Measurements from ENCODE around the gene ARMH1.

DNA sequence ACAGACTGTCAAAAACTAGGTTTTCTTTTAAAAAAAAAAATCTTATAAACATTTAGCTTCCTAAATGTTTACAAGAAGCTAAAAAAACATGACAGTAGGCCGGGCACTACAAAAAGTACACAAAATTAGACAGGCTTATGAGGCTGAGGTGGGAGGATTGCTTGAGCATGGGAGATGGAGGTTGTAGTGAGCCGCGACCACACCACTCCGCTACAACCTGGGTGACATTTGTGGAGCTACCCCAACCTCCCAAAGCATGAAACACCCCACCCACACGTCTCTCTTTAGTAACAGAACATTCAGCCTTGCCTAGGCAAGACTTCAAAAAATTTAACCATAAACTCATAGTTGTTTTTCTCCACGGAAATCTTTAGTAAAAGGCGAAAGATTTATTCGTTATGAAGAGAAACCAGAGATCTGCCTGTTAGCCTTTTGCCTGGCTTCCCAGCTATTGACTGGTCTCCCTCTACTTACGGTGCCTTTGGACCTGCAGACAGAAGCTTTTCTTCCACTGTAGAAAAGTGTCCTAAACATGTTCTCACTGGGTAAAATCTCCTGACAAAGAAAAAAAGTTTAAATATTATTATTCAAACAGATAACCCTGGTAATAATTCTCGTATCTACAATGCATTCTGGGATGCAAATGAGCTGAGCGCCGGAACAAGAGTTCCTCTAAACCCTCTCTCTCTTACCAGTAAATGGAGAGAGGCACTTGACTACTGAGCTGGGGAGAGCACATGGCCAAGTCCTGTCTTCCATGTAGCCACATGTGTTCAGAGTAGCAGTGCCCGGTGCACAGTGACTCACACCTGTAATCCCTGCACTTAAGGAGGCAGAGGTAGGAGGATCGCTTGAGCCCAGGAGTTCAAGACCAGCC, 47.2 kb downstream of the ARMH1 start:
- TF ChIP-seq CTCF (conservative IDR thresholded peaks at IDR 0.05; ENCODE audit: low read length): no peak
- no peak for TF ChIP-seq EZH2phosphoT487 (IDR thresholded peaks at IDR 0.05; ENCODE audit: borderline replicate concordance)
